ENCODE results near the gene VPS26A.

Gene VPS26A

DNA sequence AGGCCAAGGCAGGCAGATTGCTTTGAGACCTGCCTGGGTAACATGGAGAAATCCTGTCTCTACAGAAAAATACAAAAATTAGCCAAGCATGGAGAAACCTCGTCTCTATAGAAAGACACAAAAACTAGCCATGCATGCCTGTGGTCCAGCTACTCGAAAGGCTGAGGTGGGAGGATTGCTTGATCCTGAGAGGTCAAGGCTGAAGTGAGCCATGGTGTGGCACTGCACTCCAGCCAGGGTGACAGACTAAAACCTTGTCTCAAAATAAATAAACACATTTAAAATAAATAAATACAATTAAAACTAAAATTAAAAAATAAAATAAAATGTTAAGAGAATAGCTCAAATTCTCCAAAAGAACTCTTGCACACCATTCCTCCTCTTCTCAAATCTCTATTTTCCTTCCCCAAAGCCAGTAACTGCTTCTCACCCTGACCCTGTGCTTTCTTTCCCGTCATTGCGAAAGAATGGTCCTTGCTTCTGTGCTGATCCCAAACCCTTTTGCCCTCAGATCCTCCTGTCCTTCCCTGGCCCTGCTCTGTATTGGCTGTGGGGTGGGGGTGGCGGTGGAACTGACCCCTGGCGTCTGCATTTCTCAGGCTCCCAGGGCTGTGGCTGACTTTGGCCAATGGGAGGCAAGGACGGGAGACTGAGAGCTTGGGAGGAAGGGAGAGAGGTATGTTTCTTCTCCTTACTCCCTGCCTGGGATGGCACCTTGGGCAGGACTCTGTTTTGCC is 23.7 kb upstream of the VPS26A start:
- peak overlapping the region; percentile 13 for H3K4me3 ChIP-seq (ENCODE audit: low read depth, low read length)
- no peak for TF ChIP-seq CTCF (IDR thresholded peaks at IDR 0.05; ENCODE audit: low read depth, low read length)
- TF ChIP-seq POLR2A (IDR thresholded peaks at IDR 0.05; ENCODE audit: extremely low read depth, insufficient read length): no peak
- TF ChIP-seq, protein P1, sequence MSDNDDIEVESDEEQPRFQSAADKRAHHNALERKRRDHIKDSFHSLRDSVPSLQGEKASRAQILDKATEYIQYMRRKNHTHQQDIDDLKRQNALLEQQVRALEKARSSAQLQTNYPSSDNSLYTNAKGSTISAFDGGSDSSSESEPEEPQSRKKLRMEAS (IDR thresholded peaks at IDR 0.05; ENCODE audit: low read depth, low read length): no peak
- no peak for TF ChIP-seq MYC (IDR thresholded peaks at IDR 0.05; ENCODE audit: low read depth, low read length)
- peak; percentile 39 for DNase-seq (ENCODE audit: low read depth)

GRCh38 chr10:69101451-69102095 is 22.4 kb upstream of the VPS26A start:
- peak; percentile 46; the same call in 1 of the 2 replicates for TF ChIP-seq MYC (IDR thresholded peaks at IDR 0.05; ENCODE audit: low read depth, low read length)
- no peak for TF ChIP-seq CTCF (IDR thresholded peaks at IDR 0.05; ENCODE audit: low read depth, low read length)
- peak; percentile 6 for TF ChIP-seq POLR2A (IDR thresholded peaks at IDR 0.05; ENCODE audit: extremely low read depth, insufficient read length)
- TF ChIP-seq, protein P1 (IDR thresholded peaks at IDR 0.05; ENCODE audit: low read depth, low read length): 0 out of 2 replicates have a peak, but pooled peaks have one; percentile 39

DNA sequence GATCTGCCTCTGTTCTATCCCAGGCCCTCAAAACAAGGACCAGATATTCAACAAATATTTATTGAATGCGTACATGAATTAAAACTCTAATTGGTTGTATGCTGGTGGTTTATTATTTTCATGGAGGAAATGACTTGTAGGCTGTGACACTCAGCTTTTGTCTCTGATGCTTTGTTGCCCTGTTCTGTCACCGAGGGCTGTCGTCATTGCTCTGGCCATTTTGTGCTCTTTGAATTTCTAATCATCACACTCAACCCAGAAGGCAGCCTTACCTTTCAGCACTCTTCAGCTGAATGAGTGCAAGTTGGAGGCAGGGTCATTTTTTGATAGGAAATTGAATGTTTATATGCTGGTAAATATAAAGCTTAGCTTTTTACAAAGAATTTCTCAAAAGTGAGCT is 21.5 kb upstream of the VPS26A start:
- no peak for DNase-seq (ENCODE audit: low read depth)
- peak overlapping the region; percentile 16 for H3K4me3 ChIP-seq (ENCODE audit: low read depth, low read length)
- TF ChIP-seq, protein P1 (IDR thresholded peaks at IDR 0.05; ENCODE audit: low read depth, low read length): no peak
- TF ChIP-seq MYC (IDR thresholded peaks at IDR 0.05; ENCODE audit: low read depth, low read length) (no peak), CTCF (IDR thresholded peaks at IDR 0.05; ENCODE audit: low read depth, low read length) (no peak), POLR2A (IDR thresholded peaks at IDR 0.05; ENCODE audit: extremely low read depth, insufficient read length) (no peak)

More at GRCh38 chr10:69101451-69102095, 22.4 kb upstream of the VPS26A start:
- peak overlapping the region; percentile 16 for H3K4me3 ChIP-seq (ENCODE audit: low read depth, low read length)
- peak; percentile 90 for DNase-seq (ENCODE audit: low read depth)

- TF ChIP-seq CTCF (IDR thresholded peaks at IDR 0.05; ENCODE audit: low read depth, low read length) (no peak), POLR2A (IDR thresholded peaks at IDR 0.05; ENCODE audit: extremely low read depth, insufficient read length) (no peak), MYC (IDR thresholded peaks at IDR 0.05; ENCODE audit: low read depth, low read length) (no peak)
These were observed 20.2 kb upstream of the VPS26A start for GRCh38 chr10:69103784-69104183.

DNA sequence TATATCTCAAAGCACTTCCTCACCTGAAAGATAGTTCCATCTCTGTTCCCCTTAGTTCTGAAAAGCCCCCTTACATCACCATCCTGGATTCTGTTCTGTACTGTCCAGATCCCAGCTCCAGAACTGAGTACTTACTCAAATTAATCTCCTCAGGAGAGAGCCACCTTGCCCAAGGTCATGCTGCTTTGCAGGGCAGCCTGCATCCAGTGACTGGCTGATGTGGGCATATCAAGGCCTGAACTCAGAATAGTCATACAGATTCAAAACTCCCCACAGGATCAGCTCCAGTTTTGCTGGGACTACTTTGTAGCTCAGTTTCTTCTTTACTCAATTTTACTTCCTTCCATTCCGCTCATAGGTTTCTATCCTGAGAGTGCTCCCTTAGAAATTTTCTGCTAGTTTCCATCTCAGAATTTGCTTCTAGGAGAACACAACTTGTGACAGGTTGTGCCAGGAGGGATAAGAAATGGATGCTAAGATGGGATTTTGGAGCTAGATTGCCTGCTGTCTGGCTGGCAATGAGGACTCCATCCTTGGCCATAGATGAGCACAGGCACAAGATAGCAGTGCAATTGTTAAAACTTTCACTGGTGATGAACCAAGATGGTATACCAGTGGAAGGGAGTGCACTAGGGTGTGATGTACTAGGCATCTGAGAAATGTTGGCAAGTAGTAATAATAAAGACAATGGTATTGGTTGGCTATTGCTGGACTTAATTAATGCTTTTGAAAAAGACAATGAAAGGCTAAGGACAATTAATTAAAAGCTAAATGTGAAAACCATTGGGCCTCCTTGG is 18.8 kb upstream of the VPS26A start:
- TF ChIP-seq MYC (IDR thresholded peaks at IDR 0.05; ENCODE audit: low read depth, low read length) (no peak), POLR2A (IDR thresholded peaks at IDR 0.05; ENCODE audit: extremely low read depth, insufficient read length) (peak; percentile 34), CTCF (IDR thresholded peaks at IDR 0.05; ENCODE audit: low read depth, low read length) (no peak)
- no peak for DNase-seq (ENCODE audit: low read depth)
- no peak overlapping the region for H3K4me3 ChIP-seq (ENCODE audit: low read depth, low read length)

More at GRCh38 chr10:69103784-69104183, 20.2 kb upstream of the VPS26A start:
- DNase-seq (ENCODE audit: low read depth): no peak
- H3K4me3 ChIP-seq (ENCODE audit: low read depth, low read length): no peak overlapping the region
